Liver (tissue), 3 donors: ENCODE measurements around the gene ERGIC2.

Experiments used
- ATF3 ChIP-seq: IDR thresholded peaks from 2 replicates; pipeline ENCODE4 v1.6.1; 2016; ENCODE audit warnings: antibody characterized with exemption
- CTCF ChIP-seq: fragments of 150-350 bp; IDR thresholded peaks from 2 replicates; pipeline ENCODE4 v1.5.1; 2017; ENCODE audit warnings: improper control_type of control experiment, low read depth, low read length; ENCODE audit not compliant: missing input control
- FOXA1 ChIP-seq: IDR thresholded peaks from 2 replicates; pipeline ENCODE4 v1.6.1; 2016; ENCODE audit warnings: antibody characterized with exemption
- GABPA ChIP-seq, 2 donors: IDR thresholded peaks in 1 of 2; conservative IDR thresholded peaks in 1 of 2; 2 replicates each; pipeline ENCODE4 v1.6.1; 2016; ENCODE audit warnings: antibody characterized with exemption in 2 of 2, mild to moderate bottlenecking in 1 of 2, moderate library complexity in 1 of 2
- MAX ChIP-seq: IDR thresholded peaks from 2 replicates; pipeline ENCODE4 v1.6.1; 2016; ENCODE audit warnings: antibody characterized with exemption
- SP1 ChIP-seq: IDR thresholded peaks from 2 replicates; pipeline ENCODE4 v1.6.1; 2018; ENCODE audit warnings: antibody characterized with exemption, mild to moderate bottlenecking
- TAF1 ChIP-seq: conservative IDR thresholded peaks from 2 replicates; pipeline ENCODE4 v1.6.1; 2016; ENCODE audit warnings: antibody characterized with exemption, mild to moderate bottlenecking
- YY1 ChIP-seq: IDR thresholded peaks from 2 replicates; pipeline ENCODE4 v1.6.1; 2016; ENCODE audit warnings: antibody characterized with exemption, mild to moderate bottlenecking
- donor health status: healthy.
- donor health status: healthy.

GRCh38 chr12:29354954-29355353 lies 26.0 kb downstream of the ERGIC2 start:
- TF ChIP-seq CTCF (no peak), SP1 (no peak), GABPA (IDR thresholded peaks at IDR 0.05 in 1 of 2, conservative IDR thresholded peaks at IDR 0.05 in 1 of 2) (no peak), FOXA1 (no peak), YY1 (no peak), ATF3 (no peak), TAF1 (no peak), MAX (no peak)
